Activated CD4-positive, alpha-beta T cell treated with anti-CD3 and anti-CD28 coated beads, Interleukin-2, amount 10 ng/mL, durations not matched to agents 24 days and 14 days (primary cell): Measurements from ENCODE around the gene PGRMC2. TPM values are rescaled to one million over a fixed set of nuclear protein-coding genes. Genes with fewer than 3 reads are reported as not detected.

ENCODE experiments used
- DNase-seq: peaks from one replicate; pipeline ENCODE4 v3.0.0; 2022
- H3K27ac Mint-ChIP-seq: one replicate; pipeline ENCODE4 v1.8.0; 2022; ENCODE audit warnings: mild to moderate bottlenecking, mixed read lengths
- H3K27me3 Mint-ChIP-seq: one replicate; pipeline ENCODE4 v1.8.0; 2022; ENCODE audit warnings: mixed read lengths
- H3K36me3 Mint-ChIP-seq: one replicate; pipeline ENCODE4 v1.8.0; 2022; ENCODE audit warnings: low read depth, mild to moderate bottlenecking, mixed read lengths
- H3K4me1 Mint-ChIP-seq: one replicate; pipeline ENCODE4 v1.8.0; 2021; ENCODE audit warnings: mixed read lengths
- H3K4me3 Mint-ChIP-seq: one replicate; pipeline ENCODE4 v1.8.0; 2022; ENCODE audit warnings: mild to moderate bottlenecking, moderate library complexity, mixed read lengths
- H3K9me3 Mint-ChIP-seq: one replicate; pipeline ENCODE4 v1.8.0; 2021; ENCODE audit warnings: mixed read lengths
- intact Hi-C: fragments of 100-400 bp; cut with micrococcal nuclease; formaldehyde crosslinking; loops from one replicate; pipeline ENCODE4 v1.15.1; 2023
- total RNA-seq: library from RNA; stranded (reverse); gene quantifications from 2 replicates; pipeline ENCODE4 v1.2.3, GENCODE V29; 2022

PGRMC2 gene
- total RNA-seq, 1 donor from 2014 or later: 44.7 TPM

DNA sequence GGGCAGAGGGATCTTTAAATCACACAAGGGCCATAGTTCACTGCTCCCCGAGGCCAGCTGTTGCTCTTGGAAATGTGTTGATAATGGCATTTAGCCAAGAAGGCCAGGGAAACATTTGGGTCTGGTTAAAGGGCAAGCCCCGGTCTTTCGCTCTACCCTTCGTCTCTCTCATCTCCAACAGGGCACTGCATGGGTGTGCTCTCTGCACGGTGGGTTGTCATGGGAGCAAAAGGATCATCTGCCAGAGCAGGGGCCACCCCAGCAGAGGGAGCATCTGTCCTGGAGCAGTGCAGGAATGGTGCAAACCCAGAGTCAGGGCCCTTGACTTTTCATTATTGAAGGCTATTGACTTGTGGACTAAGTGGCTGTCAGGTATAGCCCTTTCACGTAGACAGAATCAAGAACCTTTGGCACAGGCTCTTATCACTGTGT lies 22.7 kb upstream of the PGRMC2 start:
- intact Hi-C loops: no loop called here
- no peak overlapping the region for H3K27ac Mint-ChIP-seq
- peaks cover 4% of the 10 kb centered on the region for H3K4me1 Mint-ChIP-seq
- H3K9me3 Mint-ChIP-seq: no peaks in the 10 kb centered on the region
- H3K4me3 Mint-ChIP-seq: no peak overlapping the region
- no peaks in the 10 kb centered on the region for H3K36me3 Mint-ChIP-seq
- H3K27me3 Mint-ChIP-seq: no peaks in the 10 kb centered on the region
- DNase-seq: no peak

GRCh38 chr4:128309585-128309984 lies 22.0 kb upstream of the PGRMC2 start:
- DNase-seq: no peak
- Mint-ChIP-seq H3K27me3 (no peaks in the 10 kb centered on the region), H3K4me1 (peaks cover 4% of the 10 kb centered on the region)

GRCh38 chr4:128308986-128309385 lies 21.4 kb upstream of the PGRMC2 start:
- Mint-ChIP-seq H3K36me3 (no peaks in the 10 kb centered on the region), H3K9me3 (no peaks in the 10 kb centered on the region), H3K27ac (no peak overlapping the region), H3K27me3 (no peaks in the 10 kb centered on the region), H3K4me1 (peaks cover 4% of the 10 kb centered on the region), H3K4me3 (no peak overlapping the region)
- DNase-seq: no peak
- intact Hi-C loops: no loop called here

More at GRCh38 chr4:128309585-128309984, 22.0 kb upstream of the PGRMC2 start:
- Mint-ChIP-seq H3K9me3 (no peaks in the 10 kb centered on the region), H3K4me3 (no peak overlapping the region), H3K36me3 (no peaks in the 10 kb centered on the region), H3K27ac (no peak overlapping the region)
- intact Hi-C loops: no loop called here

DNA sequence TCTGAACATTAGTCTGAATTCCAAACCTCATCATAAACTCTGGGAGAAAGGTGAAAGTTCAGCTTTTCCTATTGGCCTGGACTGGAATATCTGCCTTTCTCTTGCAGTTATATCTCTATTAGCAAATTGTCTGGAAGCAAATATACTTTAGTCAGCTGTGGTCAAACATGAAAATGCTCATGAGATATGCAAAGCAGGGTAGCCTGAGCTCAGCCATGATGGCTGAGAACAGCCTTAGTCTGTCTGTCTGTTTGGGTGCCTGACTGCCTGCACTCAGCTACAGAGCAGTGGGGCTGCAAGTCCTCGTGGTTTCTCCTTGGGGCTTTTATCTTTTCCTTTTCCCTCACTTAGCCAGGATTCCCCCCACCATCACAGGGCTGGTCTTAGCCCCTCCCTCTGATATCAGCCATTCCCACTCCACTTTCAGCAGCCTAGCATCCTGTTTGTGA lies 19.5 kb upstream of the PGRMC2 start:
- intact Hi-C loops: no loop called here
- Mint-ChIP-seq H3K4me1 (peaks cover 4% of the 10 kb centered on the region), H3K27me3 (no peaks in the 10 kb centered on the region), H3K9me3 (no peaks in the 10 kb centered on the region), H3K4me3 (no peak overlapping the region), H3K36me3 (no peaks in the 10 kb centered on the region), H3K27ac (no peak overlapping the region)
- no peak for DNase-seq

GRCh38 chr4:128305942-128306341 lies 18.3 kb upstream of the PGRMC2 start:
- intact Hi-C loops: no loop called here
- Mint-ChIP-seq H3K4me3 (no peak overlapping the region), H3K27me3 (no peaks in the 10 kb centered on the region), H3K36me3 (no peaks in the 10 kb centered on the region), H3K9me3 (no peaks in the 10 kb centered on the region), H3K27ac (no peak overlapping the region), H3K4me1 (peaks cover 4% of the 10 kb centered on the region)
- no peak for DNase-seq

DNA sequence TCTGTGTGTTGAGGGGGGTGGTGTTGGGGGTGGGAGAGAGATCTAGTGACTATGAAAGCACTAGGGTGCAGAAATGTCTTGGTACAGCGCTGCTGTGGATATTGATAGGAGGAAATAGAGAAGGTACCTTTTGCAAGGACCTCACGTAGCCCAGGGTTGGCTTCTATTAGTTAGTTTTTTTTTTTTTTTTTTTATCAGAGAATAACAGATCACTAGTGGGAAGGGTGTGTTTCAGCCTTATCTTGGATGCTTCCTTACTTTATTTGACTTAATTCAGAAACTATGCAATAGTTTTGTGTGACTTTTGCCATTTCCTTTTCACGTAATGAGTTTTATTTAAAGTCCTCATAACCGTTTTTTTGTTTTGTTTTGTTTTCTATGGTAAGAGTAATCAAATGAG lies 16.4 kb upstream of the PGRMC2 start:
- Mint-ChIP-seq H3K4me1 (peaks cover 4% of the 10 kb centered on the region), H3K4me3 (no peak overlapping the region), H3K36me3 (no peaks in the 10 kb centered on the region), H3K27ac (no peak overlapping the region), H3K27me3 (no peaks in the 10 kb centered on the region), H3K9me3 (no peaks in the 10 kb centered on the region)
- intact Hi-C loops: no loop called here
- no peak for DNase-seq

DNA sequence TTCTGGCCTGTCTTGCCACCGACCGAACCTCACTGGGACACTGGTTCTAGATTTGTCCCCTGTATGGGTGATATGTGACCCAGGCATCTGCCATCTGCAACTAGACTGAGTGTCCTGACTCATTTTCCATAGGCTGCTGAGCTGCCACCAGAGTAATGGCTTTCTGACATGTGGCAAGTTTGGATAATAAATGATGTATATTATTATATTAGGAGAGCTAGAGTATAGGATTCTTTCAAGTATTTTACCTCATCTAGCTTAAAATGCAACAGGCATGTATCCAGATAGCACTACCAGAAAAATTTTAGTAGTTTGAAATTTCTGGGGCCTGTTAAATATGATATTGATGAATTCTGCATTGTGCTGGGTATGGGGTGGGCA lies 15.8 kb upstream of the PGRMC2 start:
- no peaks in the 10 kb centered on the region for H3K27me3 Mint-ChIP-seq
- no peaks in the 10 kb centered on the region for H3K9me3 Mint-ChIP-seq
- H3K4me3 Mint-ChIP-seq: no peak overlapping the region
- H3K36me3 Mint-ChIP-seq: no peaks in the 10 kb centered on the region
- DNase-seq: no peak
- H3K4me1 Mint-ChIP-seq: peaks cover 4% of the 10 kb centered on the region
- H3K27ac Mint-ChIP-seq: no peak overlapping the region
- intact Hi-C loops: no loop called here

- intact Hi-C loops: no loop called here
- no peak for DNase-seq
- no peaks in the 10 kb centered on the region for H3K9me3 Mint-ChIP-seq
- no peak overlapping the region for H3K27ac Mint-ChIP-seq
- H3K4me3 Mint-ChIP-seq: no peak overlapping the region
- no peaks in the 10 kb centered on the region for H3K4me1 Mint-ChIP-seq
- H3K36me3 Mint-ChIP-seq: peaks cover under 1% of the 10 kb centered on the region
- H3K27me3 Mint-ChIP-seq: no peaks in the 10 kb centered on the region
Observed at GRCh38 chr4:128301979-128302378, 14.4 kb upstream of the PGRMC2 start.

DNA sequence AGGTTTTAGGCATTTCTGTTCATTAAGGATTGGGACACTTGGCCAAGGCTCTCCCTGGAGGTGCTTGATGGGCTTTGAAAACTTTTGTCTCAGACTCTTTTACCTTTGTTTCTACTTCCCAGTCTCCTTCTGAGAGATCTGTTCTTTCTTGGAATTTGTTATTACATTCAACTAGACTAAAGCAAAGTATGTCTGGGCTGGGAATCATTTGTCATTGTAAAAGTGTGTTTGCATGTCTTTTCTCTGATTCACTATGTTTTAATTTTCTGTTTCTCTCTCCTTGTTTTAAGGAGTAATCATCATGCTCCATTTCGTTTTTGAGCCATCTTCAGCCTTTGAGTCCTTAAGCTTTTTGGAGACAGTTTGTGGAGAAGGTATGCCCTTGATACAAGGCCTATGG lies 12.2 kb upstream of the PGRMC2 start:
- intact Hi-C loops: no loop called here
- H3K27me3 Mint-ChIP-seq: no peaks in the 10 kb centered on the region

DNA sequence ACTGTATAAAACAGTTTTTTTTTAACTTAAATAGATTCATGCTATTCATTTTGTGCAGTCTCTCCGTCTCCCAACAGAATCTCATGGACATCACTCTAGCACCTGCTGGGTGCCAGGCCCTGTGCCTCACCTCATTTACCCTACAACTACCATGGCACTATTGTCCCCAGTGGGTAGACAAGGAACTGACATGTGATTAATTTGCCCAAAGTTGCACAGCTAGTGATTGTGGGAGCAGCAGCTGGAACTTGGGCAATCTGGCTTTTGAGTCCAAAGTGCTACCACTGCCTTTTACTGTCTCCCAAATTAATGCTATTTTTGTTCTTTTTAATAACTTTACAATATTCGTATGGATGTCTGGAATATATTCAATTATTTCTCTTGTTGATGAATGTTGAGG lies 11.2 kb upstream of the PGRMC2 start:
- Mint-ChIP-seq H3K27ac (no peak overlapping the region), H3K4me3 (no peak overlapping the region), H3K36me3 (peaks cover 2% of the 10 kb centered on the region), H3K27me3 (no peaks in the 10 kb centered on the region), H3K9me3 (no peaks in the 10 kb centered on the region), H3K4me1 (no peaks in the 10 kb centered on the region)
- intact Hi-C loops: no loop called here
- no peak for DNase-seq

More for the DNA sequence above, 12.2 kb upstream of the PGRMC2 start:
- no peaks in the 10 kb centered on the region for H3K4me1 Mint-ChIP-seq
- H3K4me3 Mint-ChIP-seq: no peak overlapping the region
- H3K36me3 Mint-ChIP-seq: peaks cover 2% of the 10 kb centered on the region
- H3K27ac Mint-ChIP-seq: no peak overlapping the region
- no peaks in the 10 kb centered on the region for H3K9me3 Mint-ChIP-seq
- DNase-seq: no peak

GRCh38 chr4:128298146-128298758 lies 10.6 kb upstream of the PGRMC2 start:
- H3K36me3 Mint-ChIP-seq: peaks cover 2% of the 10 kb centered on the region
- H3K4me3 Mint-ChIP-seq: no peak overlapping the region

GRCh38 chr4:128295255-128295654 lies 7.6 kb upstream of the PGRMC2 start:
- Mint-ChIP-seq H3K27me3 (no peaks in the 10 kb centered on the region), H3K4me1 (no peaks in the 10 kb centered on the region), H3K27ac (no peak overlapping the region), H3K4me3 (no peak overlapping the region), H3K36me3 (peaks cover 2% of the 10 kb centered on the region), H3K9me3 (no peaks in the 10 kb centered on the region)
- intact Hi-C loops: no loop called here
- DNase-seq: no peak

More at GRCh38 chr4:128298146-128298758, 10.6 kb upstream of the PGRMC2 start:
- Mint-ChIP-seq H3K9me3 (no peaks in the 10 kb centered on the region), H3K4me1 (no peaks in the 10 kb centered on the region), H3K27ac (no peak overlapping the region), H3K27me3 (no peaks in the 10 kb centered on the region)
- no peak for DNase-seq
- intact Hi-C loops: no loop called here

GRCh38 chr4:128294464-128294863 lies 6.9 kb upstream of the PGRMC2 start:
- Mint-ChIP-seq H3K27me3 (no peaks in the 10 kb centered on the region), H3K36me3 (peaks cover 2% of the 10 kb centered on the region), H3K27ac (no peak overlapping the region), H3K4me3 (no peak overlapping the region), H3K4me1 (peaks cover under 1% of the 10 kb centered on the region), H3K9me3 (no peaks in the 10 kb centered on the region)
- DNase-seq: no peak
- intact Hi-C loops: no loop called here

DNA sequence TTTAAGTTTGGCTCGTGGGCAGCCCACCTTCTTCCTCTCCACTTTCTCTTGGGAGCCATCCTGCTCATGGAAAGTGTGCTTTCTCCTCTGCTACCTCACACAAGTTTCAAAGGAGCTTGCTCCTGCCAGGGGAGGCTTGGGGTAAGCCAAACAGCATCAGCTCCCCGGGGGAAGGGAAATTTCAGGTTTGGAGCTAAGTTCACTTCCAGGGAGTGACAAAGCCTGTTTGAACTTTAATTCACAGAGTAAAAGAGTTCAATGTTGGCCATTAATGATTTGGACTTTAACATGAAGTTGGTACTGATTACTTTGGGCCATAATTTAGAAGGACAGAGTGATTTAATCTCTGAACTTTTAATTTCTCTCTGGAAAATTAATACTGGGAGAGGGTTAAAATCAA lies 4.7 kb upstream of the PGRMC2 start:
- Mint-ChIP-seq H3K36me3 (peaks cover 4% of the 10 kb centered on the region), H3K27me3 (no peaks in the 10 kb centered on the region)
- no peak for DNase-seq

DNA sequence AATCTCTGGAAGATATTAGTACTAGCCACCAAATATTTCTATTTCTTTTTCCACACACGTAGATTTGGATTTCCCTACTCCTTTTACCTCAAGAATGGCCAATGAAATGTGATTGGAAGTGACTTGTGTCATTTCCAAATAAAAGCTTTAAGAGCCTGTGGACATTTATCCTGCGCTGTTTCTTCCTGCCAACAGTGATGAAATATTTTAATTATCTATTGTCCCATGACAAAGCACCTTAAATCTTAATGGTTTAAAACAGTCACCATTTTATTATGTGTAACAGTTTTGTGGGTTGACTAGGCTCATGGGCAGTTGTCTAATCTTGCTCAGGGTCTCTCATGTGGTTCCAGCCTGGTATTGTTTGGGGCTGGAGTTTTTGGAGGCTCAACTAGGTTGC lies 3.5 kb upstream of the PGRMC2 start:
- Mint-ChIP-seq H3K36me3 (peaks cover 2% of the 10 kb centered on the region), H3K4me1 (peaks cover 12% of the 10 kb centered on the region), H3K27ac (no peak overlapping the region), H3K4me3 (no peak overlapping the region), H3K27me3 (no peaks in the 10 kb centered on the region), H3K9me3 (no peaks in the 10 kb centered on the region)
- intact Hi-C loops: no loop called here
- DNase-seq: no peak

More for the DNA sequence above, 4.7 kb upstream of the PGRMC2 start:
- Mint-ChIP-seq H3K9me3 (no peaks in the 10 kb centered on the region), H3K4me3 (no peak overlapping the region), H3K27ac (no peak overlapping the region), H3K4me1 (peaks cover 8% of the 10 kb centered on the region)
- intact Hi-C loops: no loop called here
